HG03442 (cell line): ENCODE measurements around the gene CPT1C.

Source experiments
- ATAC-seq: cut with Tn5 transposase; IDR thresholded peaks from one replicate; pipeline ENCODE4 v1.9.1; 2021; ENCODE audit warnings: mild to moderate bottlenecking, moderate library complexity; ENCODE audit not compliant: unreplicated experiment

CPT1C gene

DNA sequence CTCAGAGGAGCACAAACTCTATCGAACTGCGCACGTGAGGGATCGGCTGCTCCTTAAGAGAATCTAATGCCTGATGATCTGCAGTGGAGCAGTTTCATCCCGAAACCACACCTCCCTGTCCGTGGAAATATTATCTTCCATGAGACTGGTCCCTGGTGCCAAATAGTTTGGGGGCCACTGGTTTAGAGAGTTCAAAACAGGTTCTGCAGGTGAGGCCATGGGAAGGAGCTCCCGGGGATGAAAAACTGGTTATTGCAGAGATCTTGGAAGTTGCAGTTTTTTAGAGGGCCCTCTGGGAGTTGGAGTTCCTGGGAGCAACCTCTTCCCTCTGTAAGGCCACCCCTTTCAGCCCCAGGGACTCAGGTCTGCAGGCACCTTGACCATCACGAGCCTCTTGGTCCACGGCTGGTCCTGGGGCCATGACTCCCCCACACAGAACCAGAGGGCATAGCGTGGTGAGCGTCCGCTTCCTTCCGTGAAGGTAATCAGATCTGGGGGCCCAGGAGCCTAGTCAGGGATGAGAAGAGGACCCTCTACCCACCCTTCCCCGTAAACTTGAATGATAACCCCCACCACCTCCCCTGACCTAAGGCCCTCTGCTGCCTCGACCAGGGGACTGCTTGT, 30.5 kb upstream of the CPT1C start:
- no peak for ATAC-seq

DNA sequence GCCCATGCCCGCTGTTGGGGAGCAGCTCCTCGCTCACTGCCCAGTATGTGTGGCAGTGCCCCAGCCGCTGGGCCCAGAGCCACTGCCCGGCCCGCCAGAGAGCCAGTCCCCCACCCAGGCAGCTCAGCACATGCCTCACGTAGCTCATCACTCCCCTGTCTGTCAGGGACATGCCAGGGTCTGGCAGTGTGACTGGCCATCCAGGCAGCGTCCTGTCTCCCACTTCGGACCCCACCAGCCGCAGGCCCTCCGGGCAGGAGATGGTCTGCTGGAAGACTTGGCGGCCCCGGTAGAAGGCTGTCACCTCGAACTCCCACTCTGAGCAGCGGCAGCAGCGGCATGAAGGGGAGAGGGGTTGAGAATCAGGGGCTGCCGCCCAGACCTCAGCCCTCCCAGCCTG, 28.9 kb upstream of the CPT1C start:
- ATAC-seq = no peak

DNA sequence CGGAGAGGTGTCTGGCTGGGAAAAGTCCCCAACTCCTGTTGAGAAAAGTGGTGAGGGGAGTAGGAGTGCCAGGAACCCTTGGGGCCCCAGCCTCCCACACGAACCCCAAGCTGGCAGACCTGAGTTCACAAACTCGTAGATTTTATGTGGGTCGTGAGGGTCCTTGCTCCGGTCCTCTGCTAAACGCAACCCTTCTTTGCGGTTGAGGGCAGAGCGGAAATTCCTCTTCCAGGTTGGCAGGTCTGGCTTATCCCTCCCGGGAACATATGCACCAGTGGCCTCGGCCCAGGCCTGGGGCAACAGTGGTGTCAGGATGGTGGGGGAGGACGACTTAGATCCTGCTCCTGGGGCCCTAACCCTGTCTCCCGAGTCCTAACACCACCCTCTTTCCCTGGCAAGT, 27.7 kb upstream of the CPT1C start:
- no peak for ATAC-seq

GRCh38 chr19:49664171-49665035, 26.5 kb upstream of the CPT1C start:
- ATAC-seq = no peak

GRCh38 chr19:49665036-49665350, 25.9 kb upstream of the CPT1C start:
- ATAC-seq = no peak

DNA sequence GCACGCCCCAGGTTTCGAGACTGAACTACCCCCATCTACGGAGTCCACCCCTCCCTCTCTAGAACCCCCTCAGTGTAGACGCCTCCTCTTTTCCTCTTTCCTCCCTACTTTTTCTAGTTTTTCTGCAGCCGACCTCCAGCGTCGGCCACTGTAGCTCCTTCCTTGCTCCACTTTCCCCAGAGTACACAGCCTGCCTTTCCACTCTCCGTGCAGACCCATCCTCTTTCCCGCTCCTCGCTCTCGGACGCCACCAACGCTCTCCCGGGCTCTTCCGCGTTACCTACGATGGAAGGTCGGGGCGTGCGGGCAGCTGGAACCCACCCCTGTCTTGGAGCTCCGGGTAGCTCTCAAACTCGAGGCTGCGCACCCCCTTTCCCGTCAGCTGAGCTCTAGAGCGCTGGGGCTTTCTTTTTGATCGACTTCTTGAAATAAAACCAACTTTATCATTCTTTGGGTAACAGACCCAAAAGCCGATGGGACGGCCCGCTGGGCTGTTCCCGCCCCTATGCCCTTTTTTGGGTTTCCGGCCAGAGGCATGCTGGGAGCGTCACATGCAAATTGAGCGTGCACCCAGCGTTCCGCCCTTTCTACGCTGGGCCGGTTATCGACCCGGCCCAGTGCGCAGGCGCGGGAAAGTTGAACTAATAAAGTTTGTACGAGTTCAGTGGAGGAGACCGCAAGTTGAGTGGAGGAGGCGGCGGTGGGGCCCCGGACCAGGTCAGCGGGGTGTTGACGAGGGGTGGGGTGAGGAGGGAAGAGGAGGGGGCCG, 25.4 kb upstream of the CPT1C start, which contains the start of the genes BCL2L12 and IRF3:
TSS of gene BCL2L12 (plus strand) at position 583 of the 769 bp plus-strand sequence. CDS start 760 bp downstream, outside the sequence.
TSS of gene IRF3 (minus strand) at position 507 of the 769 bp plus-strand sequence. CDS start 1,019 bp downstream, outside the sequence.
- peak; percentile 78 for ATAC-seq

DNA sequence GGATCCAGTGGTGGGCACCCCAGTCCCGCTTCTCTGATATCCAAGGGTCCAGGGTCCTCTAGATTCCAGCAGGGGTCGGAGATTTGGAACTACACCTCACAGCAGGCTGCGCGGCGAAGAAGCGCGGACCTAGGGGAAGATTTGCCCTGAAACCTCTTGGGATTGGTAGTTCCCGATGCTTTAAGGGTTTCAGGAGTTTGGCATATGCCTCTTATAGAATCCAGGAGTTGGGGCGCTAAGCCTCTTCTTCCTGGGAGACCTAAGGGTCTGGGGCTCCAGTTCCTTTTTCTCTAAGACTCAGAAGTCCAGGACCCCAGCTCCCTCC, 24.8 kb upstream of the CPT1C start:
- no peak for ATAC-seq

DNA sequence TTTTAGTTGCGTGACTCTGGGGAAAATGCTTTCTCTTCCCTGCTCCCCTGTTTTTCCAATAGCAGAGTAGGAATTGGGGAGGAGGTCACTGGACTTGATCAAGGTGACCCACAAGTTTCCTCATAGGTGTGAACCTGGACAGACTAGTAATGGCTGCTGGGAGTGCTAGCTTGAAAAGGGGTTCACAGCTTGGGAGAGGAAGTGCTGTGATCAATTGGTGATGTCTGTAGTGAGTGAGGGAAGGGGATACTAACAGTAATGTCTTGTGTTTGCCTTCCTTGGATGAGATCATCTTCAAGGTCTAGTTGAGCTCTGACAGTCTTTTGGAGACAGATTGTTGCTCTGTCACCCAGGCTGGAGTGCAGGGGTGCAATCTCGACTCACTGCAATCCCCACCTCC, 23.4 kb upstream of the CPT1C start:
- ATAC-seq = no peak

DNA sequence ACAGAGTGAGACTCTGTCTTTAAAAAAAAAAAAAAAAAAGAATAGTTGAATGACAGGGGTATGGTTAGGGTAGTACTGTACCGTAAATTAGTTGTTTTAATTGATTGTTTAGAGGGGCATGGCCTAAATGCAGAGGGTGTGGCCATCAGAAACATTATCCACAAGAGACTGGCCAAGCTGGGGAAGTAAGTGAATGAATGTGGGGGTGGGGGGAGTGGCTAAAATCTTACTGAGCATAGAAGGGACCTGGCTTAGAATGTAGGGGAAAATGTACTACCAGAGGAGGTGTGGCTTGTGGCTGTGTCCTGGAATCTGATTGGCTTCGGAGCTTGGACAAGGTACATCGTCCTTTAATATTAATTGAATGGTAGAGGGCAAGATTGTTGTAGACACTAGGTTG, 21.4 kb upstream of the CPT1C start:
- no peak for ATAC-seq

- no peak for ATAC-seq
Observed at GRCh38 chr19:49672131-49672919, 18.6 kb upstream of the CPT1C start.

DNA sequence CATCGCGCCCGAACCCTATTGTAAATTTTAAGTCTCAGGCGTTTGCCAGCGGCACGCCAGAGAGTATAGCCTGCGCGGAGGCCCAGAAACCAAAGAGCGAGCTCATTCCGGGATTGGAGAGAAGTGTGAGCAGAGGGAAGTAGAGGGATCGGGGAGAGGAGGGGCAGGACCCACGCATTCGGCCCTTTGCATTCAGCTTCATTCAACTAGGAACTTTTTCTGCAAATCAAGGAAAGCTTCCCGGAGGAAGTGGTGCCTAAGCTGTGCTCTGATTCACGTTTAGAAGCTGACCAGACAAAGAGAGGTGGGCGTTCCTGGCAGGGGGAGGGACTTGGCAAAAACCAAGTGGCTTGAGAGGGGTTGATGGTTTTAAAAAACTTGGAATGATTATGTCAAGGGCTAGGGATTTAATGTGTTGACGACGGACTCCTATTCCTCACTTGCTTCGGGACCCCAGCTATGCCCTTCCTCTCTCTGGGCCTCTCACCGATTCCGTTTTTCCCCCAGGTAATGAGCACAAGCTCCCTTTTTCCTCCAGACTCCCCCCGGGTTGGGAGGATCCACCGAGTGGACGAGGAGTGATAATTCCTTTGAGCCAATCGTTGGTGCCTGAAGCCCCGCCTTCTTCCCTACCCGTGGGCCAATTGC, 14.7 kb upstream of the CPT1C start:
- ATAC-seq = no peak

DNA sequence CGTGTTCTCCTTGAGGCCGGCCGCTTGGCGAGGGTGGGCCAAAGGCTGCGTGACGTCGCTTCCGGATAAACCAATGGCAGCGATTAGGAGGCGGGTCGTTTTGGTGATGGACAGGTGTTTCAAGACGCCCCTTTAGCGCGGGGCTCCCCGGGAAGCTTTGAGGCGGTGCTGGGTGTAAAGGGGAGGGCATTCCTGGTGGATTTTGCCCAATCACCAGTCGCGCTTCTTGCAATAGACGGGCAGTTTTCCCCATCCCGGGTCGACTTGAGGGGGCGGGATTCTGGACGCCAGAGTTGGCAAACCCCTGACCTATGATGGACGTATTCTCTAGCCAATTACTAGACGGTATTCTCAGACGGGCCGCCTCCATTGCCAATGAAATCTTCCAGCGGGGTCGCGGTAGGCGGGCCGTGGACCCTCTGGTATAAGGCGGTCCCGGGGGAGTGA, 14.1 kb upstream of the CPT1C start:
- peak; percentile 60 for ATAC-seq

- peak; percentile 1 for ATAC-seq
Observed at GRCh38 chr19:49677231-49677900, 13.6 kb upstream of the CPT1C start, which contains the start of gene PRMT1. PRMT1 (plus strand) TSS chr19:49677271; CDS start chr19:49677281, 10 bp downstream.

- ATAC-seq = no peak
Observed at GRCh38 chr19:49677901-49678674, 12.8 kb upstream of the CPT1C start.

- ATAC-seq = no peak
Observed at GRCh38 chr19:49678985-49679770, 11.7 kb upstream of the CPT1C start.

DNA sequence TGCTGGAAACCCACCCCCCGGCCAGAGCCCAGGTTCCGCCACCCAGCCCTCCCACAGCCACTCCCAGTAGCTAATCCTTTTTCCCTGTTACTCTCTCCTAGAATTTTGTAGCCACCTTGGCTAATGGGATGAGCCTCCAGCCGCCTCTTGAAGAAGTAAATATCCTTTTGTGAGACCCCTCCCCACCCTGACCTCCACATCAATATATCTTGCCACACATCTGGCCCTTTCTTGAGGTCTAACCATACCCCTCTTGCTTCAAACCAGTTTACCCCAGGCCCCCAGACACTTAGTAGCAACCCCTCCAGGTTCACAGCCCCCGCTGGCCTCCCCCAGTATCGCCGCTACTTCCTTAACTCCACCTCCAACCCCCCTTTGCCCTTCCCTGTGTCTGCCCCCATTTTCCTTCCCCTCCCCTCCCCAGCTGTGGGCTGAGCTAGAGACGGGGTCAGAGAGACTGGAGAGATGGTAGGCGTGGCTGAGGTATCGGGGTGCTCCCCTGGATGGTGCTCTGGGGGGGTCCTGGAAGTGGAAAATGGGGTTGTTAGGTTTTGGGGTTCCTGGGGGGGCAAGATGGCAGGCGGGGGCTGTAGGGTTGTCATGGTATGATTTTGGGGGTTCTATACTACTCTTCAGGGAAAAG, 11.0 kb upstream of the CPT1C start:
- no peak for ATAC-seq
